GM10266 (cell line): ENCODE results near the gene C6orf132.

Experiments used
- DNase-seq: peaks from one replicate; pipeline ENCODE4 v3.0.0; 2012; ENCODE audit errors: extremely low spot score
- CTCF ChIP-seq: IDR thresholded peaks from 2 replicates; pipeline ENCODE4 v1.5.1; 2012; ENCODE audit warnings: mild to moderate bottlenecking, low read depth; ENCODE audit not compliant: control insufficient read depth, insufficient read depth; ENCODE audit errors: missing control alignments

C6orf132 gene

DNA sequence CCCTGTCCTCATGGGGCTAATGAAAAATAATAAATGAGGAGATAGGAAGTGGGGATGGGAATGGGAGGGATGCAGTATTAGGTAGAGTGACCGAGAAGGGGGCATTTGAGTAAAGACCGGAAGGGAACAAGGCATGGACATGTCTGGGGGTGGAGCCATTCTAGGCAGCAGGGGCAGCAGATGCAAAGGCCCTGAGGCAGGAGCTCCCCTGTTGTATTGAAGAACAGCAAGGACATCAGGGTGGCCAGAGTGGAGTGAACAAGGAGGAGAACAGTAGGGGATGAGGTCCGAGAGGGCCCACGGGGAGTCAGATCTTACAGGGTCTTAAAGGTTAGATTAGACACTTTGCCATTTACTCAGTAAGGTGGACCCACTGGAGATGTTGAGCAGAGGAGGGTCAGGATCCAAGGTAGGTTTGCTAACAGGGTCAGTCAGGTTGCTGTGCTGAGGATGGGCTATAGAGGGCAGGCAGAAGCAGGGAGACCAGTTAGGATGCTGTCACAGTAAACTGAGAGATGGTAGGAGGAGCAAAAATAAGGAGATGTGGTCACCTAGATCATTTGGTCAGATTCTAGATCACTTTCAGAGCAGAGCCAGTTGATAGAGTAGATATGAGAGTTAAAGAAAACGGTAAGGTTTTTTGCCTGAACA, 73.4 kb downstream of the C6orf132 start:
- no peak for TF ChIP-seq CTCF
- DNase-seq = no peak

GRCh38 chr6:42068173-42068572, 74.2 kb downstream of the C6orf132 start:
- TF ChIP-seq CTCF = no peak
- no peak for DNase-seq

GRCh38 chr6:42066156-42066675, 76.2 kb downstream of the C6orf132 start:
- TF ChIP-seq CTCF = no peak
- DNase-seq = no peak

DNA sequence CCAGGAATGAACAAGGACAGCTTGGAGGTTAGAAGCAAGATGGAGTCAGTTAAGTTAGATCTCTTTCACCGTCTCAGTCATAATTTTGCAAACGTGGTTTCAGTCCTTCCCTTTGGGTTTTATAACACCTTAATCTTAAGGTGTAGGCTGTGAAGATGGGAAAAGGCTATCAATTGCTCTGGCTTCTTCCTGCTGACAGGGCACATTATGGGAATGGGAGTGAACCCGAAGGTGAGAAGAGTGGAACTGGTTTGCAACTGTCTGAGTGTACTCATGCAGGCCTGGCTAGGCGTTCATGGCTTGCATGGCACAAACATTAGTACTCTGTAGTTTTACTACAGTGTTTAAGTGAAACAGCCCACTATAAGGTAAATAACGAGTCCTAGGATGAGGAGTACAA, 82.7 kb downstream of the C6orf132 start:
- no peak for DNase-seq
- no peak for TF ChIP-seq CTCF

GRCh38 chr6:42053601-42054000, 88.8 kb downstream of the C6orf132 start:
- no peak for DNase-seq
- no peak for TF ChIP-seq CTCF

- no peak for TF ChIP-seq CTCF
- DNase-seq = no peak
Measured at GRCh38 chr6:42051268-42051653, 91.2 kb downstream of the C6orf132 start.
